ENCODE data around the gene EXOC7.

GRCh38 chr17:76125922-76126321 is 22.3 kb upstream of the EXOC7 start:
- TF ChIP-seq CTCF (IDR thresholded peaks at IDR 0.05; ENCODE audit: insufficient read depth, low read depth, low read length) (no peak), EZH2 (IDR thresholded peaks at IDR 0.05; ENCODE audit: insufficient read depth, low read length) (no peak)
